GM12878 (cell line): ENCODE measurements around the gene PLEKHA6. TPM values are rescaled to one million over a fixed set of nuclear protein-coding genes. Genes with fewer than 3 reads are reported as not detected.

ENCODE experiments used
- ATAC-seq: fragments of 200-7000 bp; cut with Tn5 transposase; 3 replicates; pipeline ENCODE4 v1.9.1; 2020; ENCODE audit warnings: mild to moderate bottlenecking, moderate library complexity
- BruUV-seq: library from RNA; stranded (reverse); fragments of 400-500 nt; replicated peaks from 2 replicates; lab custom pipeline; 2021; lab: Mats Ljungman, UMichigan
- CTCF ChIA-PET: fragments of 300-600 bp; sonication (Branson Sonifier 250); formaldehyde crosslinking; extraction: SDS; loops from one replicate; lab custom pipeline; 2021; ENCODE audit warnings: inconsistent platforms; lab: Yijun Ruan, JAX
- POLR2A ChIA-PET: fragments of 350-600 bp; formaldehyde crosslinking; extraction: SDS; loops from one replicate; lab custom pipeline; 2021; ENCODE audit warnings: inconsistent platforms; lab: Charles Lee
- RAD21 ChIA-PET: fragments of 300-600 bp; sonication (Branson Sonifier 250); formaldehyde crosslinking; loops from one replicate; lab custom pipeline; 2023; ENCODE audit warnings: antibody characterized with exemption; ENCODE audit not compliant: unreplicated experiment; lab: Charles Lee
- SMC1A ChIA-PET: fragments of 300-600 bp; sonication (Branson Sonifier 250); formaldehyde crosslinking; loops from one replicate; lab custom pipeline; 2023; ENCODE audit not compliant: unreplicated experiment, uncharacterized antibody; lab: Charles Lee
- DNase-seq: peaks from one replicate; pipeline ENCODE4 v3.0.0-alpha.2; 2011; ENCODE audit warnings: low read depth, low spot score
- FAIRE-seq: peaks from 3 replicates; lab custom pipeline; 2011; peaks lifted over from hg19 to GRCh38; lab: Jason Lieb, UNC
- H2AFZ ChIP-seq: 2 replicates; pipeline ENCODE4 v1.6.0; 2011; ENCODE audit warnings: low read depth, low read length, control low read depth; ENCODE audit not compliant: control insufficient read depth
- H3K27ac ChIP-seq: 2 replicates; pipeline ENCODE4 v1.5.1; 2011; ENCODE audit warnings: control low read depth; ENCODE audit not compliant: control insufficient read depth, insufficient read depth
- H3K27me3 ChIP-seq, 2 experiments: replicated peaks in 1 of 2; 2 replicates each; pipeline versions ENCODE4 v1.6.0 to v1.6.1; 2011; ENCODE audit warnings: low read length in 1 of 2; ENCODE audit not compliant: control insufficient read depth in 2 of 2, insufficient read depth in 2 of 2
- H3K36me3 ChIP-seq, 2 experiments: 2 replicates each; pipeline ENCODE4 v1.5.1; 2011; ENCODE audit warnings: low read length in 1 of 2; ENCODE audit not compliant: control insufficient read depth in 2 of 2, insufficient read depth in 2 of 2
- H3K4me1 ChIP-seq: 2 replicates; pipeline ENCODE4 v1.6.1; 2011; ENCODE audit warnings: mild to moderate bottlenecking, low read length, moderate library complexity, mixed read lengths; ENCODE audit not compliant: control insufficient read depth, insufficient read depth
- H3K4me2 ChIP-seq: 2 replicates; pipeline ENCODE4 v1.6.0; 2011; ENCODE audit warnings: control low read depth; ENCODE audit not compliant: control insufficient read depth, insufficient read depth
- H3K4me3 ChIP-seq: fragments of 200-600 bp; sonication (generic); 2 replicates; pipeline ENCODE4 v1.5.1; 2016
- H3K79me2 ChIP-seq: 2 replicates; pipeline ENCODE4 v1.6.0; 2011; ENCODE audit warnings: low read length; ENCODE audit not compliant: control insufficient read depth, insufficient read depth
- H3K9ac ChIP-seq: 2 replicates; pipeline ENCODE4 v1.8.0; 2011; ENCODE audit warnings: low read length, control low read depth, mixed read lengths; ENCODE audit not compliant: control insufficient read depth, insufficient read depth
- H3K9me3 ChIP-seq: replicated peaks from 3 replicates; pipeline ENCODE4 v1.5.1; 2011; ENCODE audit warnings: mild to moderate bottlenecking, low read length; ENCODE audit not compliant: control insufficient read depth, insufficient read depth
- H4K20me1 ChIP-seq: 2 replicates; pipeline ENCODE4 v1.6.0; 2011; ENCODE audit not compliant: control insufficient read depth, insufficient read depth
- ATF7 ChIP-seq: fragments of 450-650 bp; IDR thresholded peaks from 2 replicates; pipeline ENCODE4 v1.6.1; 2016; ENCODE audit warnings: low read depth, mild to moderate bottlenecking
- JUND ChIP-seq: IDR thresholded peaks from 2 replicates; pipeline ENCODE4 v1.6.1; 2012; ENCODE audit warnings: low read depth, mild to moderate bottlenecking, low read length, improper control_type of control experiment, moderate library complexity
- PBX3 ChIP-seq: IDR thresholded peaks from 2 replicates; pipeline ENCODE4 v1.6.1; 2011; ENCODE audit warnings: mild to moderate bottlenecking, low read depth, low read length, moderate library complexity; ENCODE audit not compliant: insufficient replicate concordance
- SIX5 ChIP-seq: IDR thresholded peaks from 2 replicates; pipeline ENCODE4 v1.6.1; 2011; ENCODE audit warnings: mild to moderate bottlenecking, low read depth, low read length, moderate library complexity; ENCODE audit not compliant: severe bottlenecking
- SMARCA5 ChIP-seq: fragments of 450-650 bp; IDR thresholded peaks from 2 replicates; pipeline ENCODE4 v1.6.1; 2017; ENCODE audit warnings: mild to moderate bottlenecking
- WGBS: methylation state at CpG from one replicate; pipeline ENCODE4 v1.1.6; 2016; ENCODE audit warnings: low lambda C conversion rate; ENCODE audit not compliant: insufficient replicate concordance, insufficient coverage; ENCODE audit errors: missing lambda C conversion rate; 5-methylcytosine and 5-hydroxymethylcytosine counted together
- in situ Hi-C: fragments of 300-500 bp; cut with MboI; formaldehyde crosslinking; loops from 9 replicates; pipeline ENCODE4 v1.14.3; 2018; ENCODE audit warnings: mixed read lengths
- intact Hi-C: fragments of 100-400 bp; cut with micrococcal nuclease; formaldehyde crosslinking; loops from one replicate; pipeline ENCODE4 v1.14.2; 2022; ENCODE audit not compliant: unreplicated experiment
- polyA plus RNA-seq, 11 experiments: library from polyadenylated mRNA; depleted of rRNA in 4 of 11; unstranded in 6 of 11; stranded (reverse) in 5 of 11; fragments of >200 nt; fragmentation: Nextera tagmentation in 4 of 11; fragmentation: Illumina TruSeq in 1 of 11; extraction: Ambion mirVana in 4 of 11; extraction: Trizol in 1 of 11; gene quantifications; 1 replicate in 1 of 11; 2 replicates in 10 of 11; pipeline versions ENCODE4 v1.2.1 to v1.2.3, GENCODE V29; 2011 to 2016; ENCODE audit warnings: inconsistent platforms in 2 of 11, missing spikeins in 2 of 11, low read depth in 1 of 11
- total RNA-seq, 4 experiments: library from RNA; depleted of rRNA in 3 of 4; stranded (reverse); fragments of >200 nt in 3 of 4; fragmentation: Illumina TruSeq in 1 of 4; extraction: Trizol in 1 of 4; gene quantifications; 2 replicates each; pipeline versions ENCODE4 v1.2.1 to v1.2.3, GENCODE V29; 2013 to 2021

Gene PLEKHA6
- total and polyA plus RNA-seq, 10 of the 15 experiments (the other 5 are each of a cell fraction or from before 2014, with no cell fraction given): 0.04 to 0.81 (median 0.19) TPM; not detected in 4

GRCh38 chr1:204380293-204380831, 20.6 kb upstream of the PLEKHA6 start:
- no peak for TF ChIP-seq PBX3
- no peak for TF ChIP-seq SIX5
- no peak for TF ChIP-seq SMARCA5
- no peak for TF ChIP-seq ATF7
- TF ChIP-seq JUND: no peak
- no peaks in the 10 kb centered on the region for H3K36me3 ChIP-seq
- no peak for DNase-seq
- peaks cover 2 to 4% of the 10 kb centered on the region in 2 experiments; a peak in 3 of 4 replicates for H3K27me3 ChIP-seq
- ChIA-PET SMC1A (interaction anchor here (0.6 to 6.7 kb wide), 11 partner anchors 8 to 214 kb away, joined by 3 to 109 read pairs (median 9); partner anchors contain the start of gene REN), CTCF (interaction anchor here (0.8 to 17.7 kb wide), 9 partner anchors 11 to 383 kb away, joined by 3 to 297 read pairs (median 3); partner anchors contain the start of gene PLEKHA6), POLR2A (interaction anchor here (1.0 kb wide), 1 partner anchor 11 kb away, joined by 5 read pairs; no protein-coding TSS in a partner anchor), RAD21 (interaction anchor here (11.4 kb wide), 1 partner anchor 17 kb away, joined by 133 read pairs; no protein-coding TSS in a partner anchor)
- no peak overlapping the region for H3K4me2 ChIP-seq
- no peak for FAIRE-seq
- no peaks in the 10 kb centered on the region for H3K9me3 ChIP-seq
- peaks cover 6% of the 10 kb centered on the region for H3K4me1 ChIP-seq
- in situ Hi-C loops: no loop called here
- WGBS: 43% methylated on average over 8 of the region's 8 CpGs
- intact Hi-C loops: no loop called here
- no TSS peak for BruUV-seq
- H3K27ac ChIP-seq: no peak overlapping the region
- no peak overlapping the region for H3K9ac ChIP-seq
- no peak overlapping the region for H3K4me3 ChIP-seq
- no peaks in the 10 kb centered on the region for H4K20me1 ChIP-seq
- ATAC-seq: no peak
- H2AFZ ChIP-seq: no peak overlapping the region
- H3K79me2 ChIP-seq: no peaks in the 10 kb centered on the region
